PC-3 (cell line): ENCODE data around the gene SLC13A3.

Experiments used
- EZH2phosphoT487 ChIP-seq: fragments of 300-600 bp; sonication (generic); IDR thresholded peaks from 2 replicates; pipeline ENCODE4 v1.6.1; 2018; ENCODE audit warnings: mild to moderate bottlenecking, antibody characterized with exemption, low read length, borderline replicate concordance
- TF ChIP-seq, protein P1 (sequence below): fragments of 300-600 bp; sonication (generic); conservative IDR thresholded peaks from 2 replicates; pipeline ENCODE4 v1.5.1; 2017; ENCODE audit warnings: antibody characterized with exemption, low read depth, mild to moderate bottlenecking, low read length

DNA sequence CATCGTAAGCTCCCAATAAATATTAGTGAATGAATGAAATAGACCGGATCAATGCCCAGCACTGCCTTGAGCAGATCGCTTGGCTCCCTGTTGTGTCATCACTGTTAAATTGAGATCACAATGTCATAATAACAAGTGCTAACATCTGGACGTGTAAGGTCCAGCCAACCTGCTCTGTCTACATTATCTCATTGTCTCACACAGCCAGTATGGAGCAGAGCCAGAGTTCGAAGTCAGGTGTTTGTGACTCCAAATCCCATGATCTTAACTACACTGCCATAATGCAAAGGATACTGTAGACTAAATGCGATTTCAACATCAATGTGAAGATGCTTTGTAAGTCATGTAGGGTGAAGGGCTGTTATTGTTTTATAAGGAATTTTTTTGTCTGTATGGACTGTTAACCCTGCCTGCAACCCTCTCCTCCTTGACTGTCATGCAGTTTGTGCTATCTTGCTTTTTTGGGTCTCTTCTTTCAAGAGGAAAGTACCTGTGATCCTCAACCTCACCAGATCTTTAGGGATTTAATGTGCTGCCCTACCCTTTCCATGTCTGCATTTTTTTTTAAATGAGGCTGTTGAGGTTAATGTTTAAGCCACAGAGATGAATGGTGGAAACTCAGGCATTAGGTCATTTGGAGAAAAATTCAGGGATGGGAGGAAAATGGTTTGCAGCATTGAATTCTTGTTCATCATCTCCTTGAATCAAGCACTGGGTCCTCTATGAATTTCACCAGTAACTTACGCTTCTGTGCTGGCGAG lies 51.9 kb downstream of the SLC13A3 start:
- TF ChIP-seq, protein P1, sequence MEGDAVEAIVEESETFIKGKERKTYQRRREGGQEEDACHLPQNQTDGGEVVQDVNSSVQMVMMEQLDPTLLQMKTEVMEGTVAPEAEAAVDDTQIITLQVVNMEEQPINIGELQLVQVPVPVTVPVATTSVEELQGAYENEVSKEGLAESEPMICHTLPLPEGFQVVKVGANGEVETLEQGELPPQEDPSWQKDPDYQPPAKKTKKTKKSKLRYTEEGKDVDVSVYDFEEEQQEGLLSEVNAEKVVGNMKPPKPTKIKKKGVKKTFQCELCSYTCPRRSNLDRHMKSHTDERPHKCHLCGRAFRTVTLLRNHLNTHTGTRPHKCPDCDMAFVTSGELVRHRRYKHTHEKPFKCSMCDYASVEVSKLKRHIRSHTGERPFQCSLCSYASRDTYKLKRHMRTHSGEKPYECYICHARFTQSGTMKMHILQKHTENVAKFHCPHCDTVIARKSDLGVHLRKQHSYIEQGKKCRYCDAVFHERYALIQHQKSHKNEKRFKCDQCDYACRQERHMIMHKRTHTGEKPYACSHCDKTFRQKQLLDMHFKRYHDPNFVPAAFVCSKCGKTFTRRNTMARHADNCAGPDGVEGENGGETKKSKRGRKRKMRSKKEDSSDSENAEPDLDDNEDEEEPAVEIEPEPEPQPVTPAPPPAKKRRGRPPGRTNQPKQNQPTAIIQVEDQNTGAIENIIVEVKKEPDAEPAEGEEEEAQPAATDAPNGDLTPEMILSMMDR = no peak
- TF ChIP-seq EZH2phosphoT487 = no peak
